Jurkat, Clone E6-1 (cell line): ENCODE data around the gene DYNC1LI1.
"Not testable (repeated sequence)": the region's sequence is repeated elsewhere in the genome, so short reads cannot be mapped to it uniquely, and the experiment has no call there.

Experiments used
- DNase-seq: peaks from one replicate; pipeline ENCODE4 v3.0.0-alpha.2; 2011; ENCODE audit warnings: low read depth, low spot score
- H3K4me3 ChIP-seq: 2 replicates; pipeline ENCODE4 v1.5.1; 2011; ENCODE audit warnings: mild to moderate bottlenecking, low read length, control low read depth, moderate library complexity

DYNC1LI1 gene

GRCh38 chr3:32591186-32591585 lies 20.5 kb upstream of the DYNC1LI1 start:
- DNase-seq = no peak
- no peak overlapping the region for H3K4me3 ChIP-seq

- DNase-seq = no peak
- H3K4me3 ChIP-seq = no peak overlapping the region
These were observed 15.7 kb upstream of the DYNC1LI1 start for GRCh38 chr3:32586356-32586755.

- no peak overlapping the region for H3K4me3 ChIP-seq
- DNase-seq = no peak
These were observed 14.0 kb upstream of the DYNC1LI1 start for GRCh38 chr3:32584660-32585059.

DNA sequence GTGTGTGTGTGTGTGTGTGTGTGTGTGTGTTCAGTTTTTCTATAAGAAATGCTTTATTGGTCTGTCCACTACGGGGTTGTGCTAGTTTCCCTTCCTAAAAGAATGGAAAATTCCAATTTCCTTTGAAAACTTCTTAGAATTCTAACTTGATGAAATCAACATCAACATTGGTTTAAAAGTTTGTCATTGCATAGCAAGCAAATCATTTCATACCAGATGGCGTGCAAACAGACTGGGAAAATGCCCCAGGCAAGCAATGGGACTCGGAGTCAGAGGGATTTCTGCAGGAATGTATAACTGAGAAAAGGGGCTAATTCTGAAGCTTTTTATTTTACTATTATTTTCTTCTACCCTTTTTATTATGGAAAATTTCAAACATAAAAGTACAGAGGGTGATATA lies 13.1 kb upstream of the DYNC1LI1 start:
- no peak overlapping the region for H3K4me3 ChIP-seq
- no peak for DNase-seq

DNA sequence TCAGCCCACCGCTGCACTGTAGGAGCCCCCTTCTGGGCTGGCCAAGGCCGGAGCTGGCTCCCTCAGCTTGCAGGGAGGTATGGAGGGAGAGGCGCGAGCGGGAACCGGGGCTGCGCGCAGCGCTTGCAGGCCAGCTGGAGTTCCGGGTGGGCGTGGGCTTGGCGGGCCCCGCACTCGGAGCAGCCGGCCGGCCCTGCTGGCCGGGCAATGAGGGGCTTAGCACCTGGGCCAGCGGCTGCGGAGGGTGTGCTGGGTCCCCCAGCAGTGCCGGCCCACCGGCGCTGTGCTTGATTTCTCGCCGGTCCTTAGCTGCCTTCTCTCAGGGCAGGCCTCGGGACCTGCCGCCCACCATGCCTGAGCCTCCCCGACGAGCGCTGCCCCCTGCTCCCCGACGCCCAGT lies 8.0 kb upstream of the DYNC1LI1 start:
- not testable (repeated sequence) for DNase-seq, H3K4me3 ChIP-seq

- DNase-seq = no peak
- no peak overlapping the region for H3K4me3 ChIP-seq
These were observed 7.2 kb upstream of the DYNC1LI1 start for GRCh38 chr3:32577581-32578556.

DNA sequence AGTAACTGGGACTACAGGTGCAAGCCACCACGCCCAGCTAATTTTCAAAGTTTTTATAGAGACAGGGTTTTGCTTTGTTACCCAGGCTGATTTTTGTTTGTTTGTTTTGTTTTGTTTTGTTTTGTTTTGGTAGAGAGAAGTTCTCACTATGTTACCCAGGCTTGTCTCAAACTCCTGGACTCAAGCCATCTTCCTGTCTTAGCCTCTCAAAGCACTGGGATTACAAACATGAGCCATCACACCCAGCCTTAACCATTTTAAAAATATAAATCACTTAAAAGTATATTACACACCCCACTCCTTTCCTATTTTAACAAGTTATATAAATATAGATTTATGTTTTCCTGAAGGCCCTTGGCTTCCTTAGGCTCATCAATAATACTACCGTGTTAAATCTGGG lies 6.5 kb upstream of the DYNC1LI1 start:
- no peak for DNase-seq
- H3K4me3 ChIP-seq = no peak overlapping the region

DNA sequence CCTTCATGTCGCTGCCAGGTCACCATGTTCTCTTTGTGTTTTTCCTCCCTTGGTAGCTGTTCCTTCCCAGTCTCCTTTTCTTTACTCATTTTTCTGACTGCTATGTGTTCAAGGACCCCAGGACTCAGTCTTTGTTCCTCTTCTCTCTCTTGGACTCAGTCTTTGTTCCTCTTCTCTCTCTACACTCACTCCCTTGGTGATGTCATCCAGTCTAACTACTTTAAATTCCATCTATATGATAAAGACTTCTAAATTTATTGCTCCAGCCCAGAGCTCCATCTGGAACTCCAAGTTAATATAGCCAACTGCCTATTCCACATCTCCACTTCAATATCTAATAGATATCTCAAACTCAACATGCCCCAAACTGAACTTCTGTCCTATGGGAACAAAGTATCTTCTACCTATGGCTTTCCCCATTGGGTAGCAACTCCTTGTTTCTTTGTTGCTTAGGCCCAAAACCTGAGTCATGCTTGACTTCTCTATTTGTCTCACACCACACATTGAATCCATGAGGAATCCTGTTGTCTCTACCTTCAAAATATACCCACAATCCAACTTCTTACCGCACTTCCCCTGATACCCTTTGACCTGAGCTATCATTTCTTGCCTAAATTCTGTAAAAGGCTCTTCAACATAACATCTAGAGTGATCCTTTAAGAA lies 4.9 kb upstream of the DYNC1LI1 start:
- no peak for DNase-seq

GRCh38 chr3:32571192-32571485 lies 481 bp upstream of the DYNC1LI1 start:
- no peak for DNase-seq
- peak overlapping the region; percentile 84 for H3K4me3 ChIP-seq

More for the DNA sequence above, 4.9 kb upstream of the DYNC1LI1 start:
- no peak overlapping the region for H3K4me3 ChIP-seq

- H3K4me3 ChIP-seq = peak overlapping the region; percentile 84
- DNase-seq = no peak
These were observed 878 bp downstream of the DYNC1LI1 start for GRCh38 chr3:32569540-32570420.

DNA sequence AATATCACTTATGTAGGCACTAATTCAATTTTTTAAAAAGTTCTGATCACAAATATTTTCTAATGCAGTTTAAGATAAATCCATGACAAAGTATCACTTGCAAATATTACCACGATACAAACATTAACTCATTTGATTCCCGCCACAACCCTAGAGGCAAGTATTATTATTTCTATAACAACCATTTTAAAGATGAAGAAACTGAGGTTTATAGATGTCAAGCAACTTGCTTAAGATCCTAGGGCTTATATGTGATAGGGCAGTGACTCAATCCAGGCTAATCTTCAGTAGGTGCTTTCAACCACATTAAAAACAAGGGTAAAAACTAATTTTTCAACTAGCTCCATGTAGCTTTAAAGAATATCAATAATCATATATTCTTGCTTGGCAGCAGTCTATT lies 1.7 kb downstream of the DYNC1LI1 start:
- H3K4me3 ChIP-seq = no peak overlapping the region; the same call in 1 of the 2 replicates

GRCh38 chr3:32564195-32564594 lies 6.5 kb downstream of the DYNC1LI1 start:
- DNase-seq = no peak
- H3K4me3 ChIP-seq = no peak overlapping the region

More for the DNA sequence above, 1.7 kb downstream of the DYNC1LI1 start:
- DNase-seq = no peak

DNA sequence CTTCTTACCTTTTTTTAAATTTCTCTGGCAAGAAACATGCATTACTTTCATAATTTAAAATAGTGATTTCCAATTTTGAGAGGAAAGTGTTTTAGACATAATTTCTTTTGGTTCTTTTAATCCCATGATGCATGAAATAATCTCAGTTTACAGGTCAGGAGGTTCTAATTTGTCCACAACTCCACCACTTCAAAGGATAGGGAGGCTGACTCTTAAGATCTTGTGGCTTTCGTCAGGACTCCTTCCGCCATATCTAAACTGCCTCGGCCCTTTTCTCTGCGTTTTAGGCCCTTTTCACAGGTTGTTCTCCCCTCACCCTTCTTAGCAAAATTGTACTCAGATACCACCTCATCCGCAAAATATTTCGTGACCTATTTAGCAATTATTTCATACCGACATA lies 8.0 kb downstream of the DYNC1LI1 start:
- H3K4me3 ChIP-seq = no peak overlapping the region
- no peak for DNase-seq

- H3K4me3 ChIP-seq = no peak overlapping the region
- DNase-seq = no peak
These were observed 12.9 kb downstream of the DYNC1LI1 start for GRCh38 chr3:32557640-32558352.

GRCh38 chr3:32556332-32556731 lies 14.3 kb downstream of the DYNC1LI1 start:
- DNase-seq = no peak
- H3K4me3 ChIP-seq = no peak overlapping the region

- no peak overlapping the region for H3K4me3 ChIP-seq
- DNase-seq = no peak
These were observed 16.7 kb downstream of the DYNC1LI1 start for GRCh38 chr3:32553973-32554372.

- no peak for DNase-seq
- H3K4me3 ChIP-seq = no peak overlapping the region
These were observed 17.2 kb downstream of the DYNC1LI1 start for GRCh38 chr3:32553459-32553858.

DNA sequence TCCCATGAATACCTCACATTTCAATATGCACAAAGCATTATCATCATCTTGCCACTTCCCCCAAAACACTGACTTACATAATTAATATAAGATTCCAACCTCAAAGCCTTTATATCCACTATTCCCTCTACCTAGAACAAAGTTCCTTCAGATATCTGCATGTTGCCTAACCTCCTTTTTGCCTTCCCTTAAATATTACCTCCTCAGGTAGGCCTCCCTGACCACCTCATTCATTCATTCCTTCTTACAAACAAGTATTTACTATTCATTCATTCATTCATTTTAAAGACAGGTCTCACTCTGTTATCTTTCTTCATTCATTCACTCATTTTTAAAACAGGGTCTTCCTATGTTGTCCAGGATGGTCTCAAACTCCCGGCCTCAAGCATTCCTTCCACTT lies 18.6 kb downstream of the DYNC1LI1 start:
- H3K4me3 ChIP-seq = no peak overlapping the region
- no peak for DNase-seq

DNA sequence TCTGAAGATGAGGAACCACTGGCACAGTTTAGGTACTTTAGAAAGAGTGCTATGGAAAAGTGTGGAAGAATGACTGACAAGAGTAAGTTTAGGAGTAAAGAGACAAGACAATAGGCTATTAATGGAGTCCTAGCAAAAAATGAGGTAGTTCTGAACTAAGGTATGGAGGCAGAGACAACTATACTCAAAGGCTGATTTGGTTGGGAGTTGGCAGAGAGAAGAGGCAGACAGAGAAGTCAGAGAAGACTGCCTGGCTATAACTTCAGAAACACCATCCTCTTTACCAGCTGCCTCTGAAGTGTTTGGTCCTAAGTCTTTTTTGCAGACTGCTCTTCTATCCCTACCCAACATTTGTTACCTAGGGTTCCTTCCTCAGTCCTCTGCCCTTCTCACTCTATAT lies 19.2 kb downstream of the DYNC1LI1 start:
- DNase-seq = no peak
- H3K4me3 ChIP-seq = no peak overlapping the region
